CD4-positive, alpha-beta T cell (primary cell): ENCODE data around the gene RXFP2. TPM values are rescaled to one million over a fixed set of nuclear protein-coding genes. Genes with fewer than 3 reads are reported as not detected.

Experiments used
- ATAC-seq: fragments of 200-7000 bp; cut with Tn5 transposase; one replicate; pipeline ENCODE4 v1.10.0; 2022; ENCODE audit warnings: mild to moderate bottlenecking; ENCODE audit not compliant: poor library complexity
- CTCF ChIA-PET: fragments of 350-600 bp; sonication (Branson Sonifier 250); formaldehyde crosslinking; loops from one replicate; lab custom pipeline; 2021; ENCODE audit warnings: antibody characterized with exemption, inconsistent platforms; lab: Charles Lee
- POLR2A ChIA-PET: fragments of 350-600 bp; sonication (Branson Sonifier 250); formaldehyde crosslinking; loops from one replicate; lab custom pipeline; 2021; ENCODE audit warnings: antibody characterized with exemption, inconsistent platforms; lab: Charles Lee
- DNase-seq, 14 experiments: peaks; one replicate each; pipeline ENCODE4 v3.0.0-alpha.2; 2013 to 2020; ENCODE audit warnings: mixed read lengths in 2 of 14
- H3K27ac ChIP-seq, 2 donors: one replicate each; pipeline versions ENCODE4 v1.5.1 to v1.7.0; 2013; ENCODE audit warnings: low read length in 2 of 2, low read depth in 1 of 2, mild to moderate bottlenecking in 1 of 2
- H3K27me3 ChIP-seq, 2 experiments: 1 replicate in 1 of 2; 2 replicates in 1 of 2; pipeline versions ENCODE4 v1.6.1 to v1.7.0; 2013; ENCODE audit warnings: low read length in 2 of 2, control low read depth in 1 of 2, mild to moderate bottlenecking in 1 of 2, moderate library complexity in 1 of 2; ENCODE audit not compliant: insufficient read depth in 2 of 2, control insufficient read depth in 1 of 2
- H3K36me3 ChIP-seq: one replicate; pipeline ENCODE4 v1.6.1; 2013; ENCODE audit warnings: low read length, control low read depth; ENCODE audit not compliant: insufficient read depth
- H3K4me1 ChIP-seq: one replicate; pipeline ENCODE4 v1.6.1; 2013; ENCODE audit warnings: low read length, control low read depth; ENCODE audit not compliant: insufficient read depth
- H3K4me3 ChIP-seq: one replicate; pipeline ENCODE4 v1.5.1; 2013; ENCODE audit warnings: mild to moderate bottlenecking, low read length, moderate library complexity
- H3K9me3 ChIP-seq, 2 experiments: 1 replicate in 1 of 2; 2 replicates in 1 of 2; pipeline versions ENCODE4 v1.6.1 to v1.7.0; 2013; ENCODE audit warnings: low read length in 2 of 2, mild to moderate bottlenecking in 2 of 2, control low read depth in 1 of 2, moderate library complexity in 1 of 2; ENCODE audit not compliant: control insufficient read depth in 1 of 2, insufficient read depth in 1 of 2
- H3K27ac Mint-ChIP-seq: one replicate; pipeline ENCODE4 v1.8.0; 2020; ENCODE audit warnings: mixed read lengths
- H3K27me3 Mint-ChIP-seq: one replicate; pipeline ENCODE4 v1.8.0; 2021; ENCODE audit warnings: mixed read lengths
- H3K36me3 Mint-ChIP-seq: one replicate; pipeline ENCODE4 v1.8.0; 2021; ENCODE audit warnings: low read depth, mixed read lengths
- H3K4me1 Mint-ChIP-seq: one replicate; pipeline ENCODE4 v1.8.0; 2021; ENCODE audit warnings: low read depth, mixed read lengths
- H3K4me3 Mint-ChIP-seq: one replicate; pipeline ENCODE4 v1.8.0; 2020; ENCODE audit warnings: mild to moderate bottlenecking, mixed read lengths
- H3K9me3 Mint-ChIP-seq: one replicate; pipeline ENCODE4 v1.8.0; 2020; ENCODE audit warnings: mixed read lengths
- intact Hi-C, 2 experiments: fragments of 100-400 bp; cut with DNase I in 1 of 2; cut with micrococcal nuclease in 1 of 2; formaldehyde crosslinking; loops; one replicate each; pipeline versions ENCODE4 v1.15.1 to v1.9.0; 2023 to 2025; cut with DNase I, micrococcal nuclease
- total RNA-seq, 174 experiments: library from RNA in 2 of 174; stranded (reverse) in 2 of 174; gene quantifications; one replicate each; pipeline ENCODE4 v1.2.3 and lab custom pipeline; 2021 to 2026
- TF ChIP-seq, protein P1 (sequence below): fragments of 200-600 bp; IDR thresholded peaks from one replicate; pipeline ENCODE4 v1.8.0; 2022; ENCODE audit warnings: antibody characterized with exemption, mild to moderate bottlenecking

The RXFP2 gene
- total RNA-seq, 2 experiments from 2014 or later = not detected

DNA sequence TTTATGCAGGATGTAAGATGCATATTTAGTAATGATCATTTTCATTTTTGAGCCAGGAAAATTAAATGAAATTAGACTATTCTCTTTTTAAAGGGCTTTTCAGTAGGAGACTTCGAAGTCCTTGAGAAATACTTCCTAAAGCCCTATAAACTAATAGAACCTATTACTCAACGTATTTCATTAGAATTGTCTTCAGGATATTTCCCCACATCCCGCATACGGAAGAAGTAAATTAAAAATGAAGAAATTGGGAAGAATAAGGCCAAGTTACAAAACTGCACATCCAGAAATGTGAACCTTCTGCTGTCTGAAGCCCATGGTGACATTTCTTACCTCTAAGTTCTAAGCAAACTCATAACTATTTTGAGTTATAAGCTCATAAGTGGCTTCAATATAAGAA lies 66.5 kb downstream of the RXFP2 start:
- POLR2A ChIA-PET = no interaction called here
- TF ChIP-seq, protein P1, sequence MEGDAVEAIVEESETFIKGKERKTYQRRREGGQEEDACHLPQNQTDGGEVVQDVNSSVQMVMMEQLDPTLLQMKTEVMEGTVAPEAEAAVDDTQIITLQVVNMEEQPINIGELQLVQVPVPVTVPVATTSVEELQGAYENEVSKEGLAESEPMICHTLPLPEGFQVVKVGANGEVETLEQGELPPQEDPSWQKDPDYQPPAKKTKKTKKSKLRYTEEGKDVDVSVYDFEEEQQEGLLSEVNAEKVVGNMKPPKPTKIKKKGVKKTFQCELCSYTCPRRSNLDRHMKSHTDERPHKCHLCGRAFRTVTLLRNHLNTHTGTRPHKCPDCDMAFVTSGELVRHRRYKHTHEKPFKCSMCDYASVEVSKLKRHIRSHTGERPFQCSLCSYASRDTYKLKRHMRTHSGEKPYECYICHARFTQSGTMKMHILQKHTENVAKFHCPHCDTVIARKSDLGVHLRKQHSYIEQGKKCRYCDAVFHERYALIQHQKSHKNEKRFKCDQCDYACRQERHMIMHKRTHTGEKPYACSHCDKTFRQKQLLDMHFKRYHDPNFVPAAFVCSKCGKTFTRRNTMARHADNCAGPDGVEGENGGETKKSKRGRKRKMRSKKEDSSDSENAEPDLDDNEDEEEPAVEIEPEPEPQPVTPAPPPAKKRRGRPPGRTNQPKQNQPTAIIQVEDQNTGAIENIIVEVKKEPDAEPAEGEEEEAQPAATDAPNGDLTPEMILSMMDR = no peak
- ATAC-seq = no peak
- Mint-ChIP-seq H3K36me3 (no peaks in the 10 kb centered on the region), H3K4me3 (no peak overlapping the region), H3K9me3 (peaks cover 8% of the 10 kb centered on the region), H3K27me3 (no peaks in the 10 kb centered on the region), H3K27ac (peak overlapping the region; percentile 66), H3K4me1 (peaks cover 25% of the 10 kb centered on the region)
- no peak overlapping the region for H3K4me3 ChIP-seq
- H3K27me3 ChIP-seq = no peaks in the 10 kb centered on the region
- no peak for DNase-seq
- intact Hi-C loops = no loop called here
- peak overlapping the region in 1 of 2 donors; percentile 47 for H3K27ac ChIP-seq
- CTCF ChIA-PET = no interaction called here
- H3K9me3 ChIP-seq = peaks cover 0 to 5% of the 10 kb centered on the region in 2 experiments
- H3K4me1 ChIP-seq = peaks cover 31% of the 10 kb centered on the region
- no peaks in the 10 kb centered on the region for H3K36me3 ChIP-seq

DNA sequence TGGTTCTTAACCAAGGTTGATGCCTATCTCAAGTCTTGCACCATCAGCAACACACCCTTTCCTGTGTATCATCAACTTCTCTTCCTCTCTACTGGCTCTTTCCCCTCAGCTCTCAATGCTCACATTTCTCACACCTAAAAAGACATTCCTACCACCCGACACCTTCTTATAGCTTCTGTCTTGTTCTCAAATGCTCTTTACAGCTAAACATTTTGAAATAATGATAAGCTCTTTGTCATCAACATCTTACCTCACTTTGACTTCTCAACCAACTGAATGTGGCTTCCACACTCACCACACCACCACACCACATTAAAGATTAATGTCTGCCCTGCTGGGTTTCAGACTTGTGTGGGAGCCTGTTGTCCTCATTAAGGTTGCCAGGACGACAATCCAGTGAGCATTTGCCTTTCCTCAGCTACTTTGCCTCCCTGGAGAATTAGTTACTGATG lies 67.8 kb downstream of the RXFP2 start:
- ATAC-seq = peak; percentile 83
- peak overlapping the region in 1 of 2 donors; percentile 47 for H3K27ac ChIP-seq

GRCh38 chr13:31814536-31814935 lies 75.2 kb downstream of the RXFP2 start:
- no peak overlapping the region for H3K4me3 Mint-ChIP-seq
- H3K9me3 Mint-ChIP-seq = peaks cover 27% of the 10 kb centered on the region
- peaks cover 5% of the 10 kb centered on the region for H3K36me3 Mint-ChIP-seq
- no peaks in the 10 kb centered on the region for H3K4me1 Mint-ChIP-seq
- H3K4me3 ChIP-seq = no peak overlapping the region
- H3K9me3 ChIP-seq = peaks cover 12 to 30% of the 10 kb centered on the region in 2 experiments
- intact Hi-C loops = no loop called here
- CTCF ChIA-PET = no interaction called here
- no peaks in the 10 kb centered on the region for H3K36me3 ChIP-seq
- DNase-seq = no peak
- H3K27ac Mint-ChIP-seq = no peak overlapping the region
- peaks cover 7% of the 10 kb centered on the region for H3K27me3 Mint-ChIP-seq
- POLR2A ChIA-PET = no interaction called here
- TF ChIP-seq, protein P1 = no peak
- no peak for ATAC-seq
- no peak overlapping the region for H3K27ac ChIP-seq
- H3K27me3 ChIP-seq = no peaks in the 10 kb centered on the region
- H3K4me1 ChIP-seq = no peaks in the 10 kb centered on the region

More for the DNA sequence above, 67.8 kb downstream of the RXFP2 start:
- no peak overlapping the region for H3K4me3 ChIP-seq
- intact Hi-C loops = no loop called here
- Mint-ChIP-seq H3K27me3 (peaks cover 7% of the 10 kb centered on the region), H3K27ac (peak overlapping the region; percentile 66), H3K9me3 (peaks cover 12% of the 10 kb centered on the region), H3K36me3 (no peaks in the 10 kb centered on the region), H3K4me3 (no peak overlapping the region), H3K4me1 (peaks cover 20% of the 10 kb centered on the region)
- peak in 10 of 14 experiments; percentile 2 to 79 (median 19) for DNase-seq
- POLR2A ChIA-PET = no interaction called here
- CTCF ChIA-PET = interaction anchor here (0.9 to 1.2 kb wide), 2 partner anchors 18 to 223 kb away, joined by 3 read pairs; no protein-coding TSS in a partner anchor
- H3K9me3 ChIP-seq = peaks cover 5 to 6% of the 10 kb centered on the region in 2 experiments
- H3K4me1 ChIP-seq = peaks cover 26% of the 10 kb centered on the region
- TF ChIP-seq, protein P1 = no peak
- no peaks in the 10 kb centered on the region for H3K27me3 ChIP-seq
- no peaks in the 10 kb centered on the region for H3K36me3 ChIP-seq
